ENCODE data around the gene WNT6. TPM values are rescaled to one million over a fixed set of nuclear protein-coding genes. Genes with fewer than 3 reads are reported as not detected.

The WNT6 gene
- total RNA-seq, 1 experiment from 2014 or later = 0.33 TPM

DNA sequence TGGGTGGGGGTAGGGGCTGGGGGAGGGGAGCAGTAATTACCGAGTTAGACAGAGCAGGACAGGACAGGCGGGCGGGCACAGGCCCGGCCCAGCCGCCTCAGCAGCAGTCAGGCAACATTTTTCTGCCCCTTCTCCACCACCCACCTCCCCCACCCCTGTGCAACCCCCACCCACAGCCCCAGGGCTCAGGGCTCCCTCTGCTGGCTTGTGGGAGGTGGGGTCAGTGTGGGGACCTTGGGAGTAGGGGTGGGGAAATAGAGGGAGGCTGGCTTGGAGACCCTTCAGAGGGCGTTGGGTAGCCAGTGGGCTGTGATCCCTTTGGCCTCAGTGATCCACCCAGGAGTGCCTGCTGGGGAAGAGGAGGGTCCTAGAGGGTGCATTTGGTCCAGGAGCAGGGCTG, 6.4 kb downstream of the WNT6 start:
- ChIA-PET CTCF (no interaction called here), POLR2A (ENCODE audit: unreplicated experiment) (no interaction called here)
- Histone ChIP-seq H3K4me1 (replicated peaks; ENCODE audit: insufficient read depth) (no peaks in the 10 kb centered on the region), H3K36me3 (ENCODE audit: low read depth) (no peaks in the 10 kb centered on the region), H3F3A (ENCODE audit: insufficient read depth, low read depth) (no peaks in the 10 kb centered on the region), H3K27ac (no peak overlapping the region), H3K27me3 (ENCODE audit: insufficient read depth, low read depth) (no peaks in the 10 kb centered on the region), H3K79me2 (ENCODE audit: low read depth) (no peaks in the 10 kb centered on the region), H3K4me2 (no peak overlapping the region), H3K4me3 (no peak overlapping the region), H2AFZ (no peak overlapping the region), H3K9me2 (ENCODE audit: insufficient read depth) (no peaks in the 10 kb centered on the region), H3K9me3 (ENCODE audit: insufficient read depth, low read depth) (no peaks in the 10 kb centered on the region), H4K20me1 (ENCODE audit: insufficient read depth) (no peaks in the 10 kb centered on the region)
- DNase-seq = no peak
- TF ChIP-seq EZH2 (IDR thresholded peaks at IDR 0.05; ENCODE audit: low read depth) (no peak), CTCF (conservative IDR thresholded peaks at IDR 0.05) (no peak)
- BruUV-seq (replicated peaks) = no TSS peak
- intact Hi-C loops (cut with micrococcal nuclease; ENCODE audit: unreplicated experiment) = no loop called here

- Histone ChIP-seq H3K36me3 (ENCODE audit: low read depth) (no peaks in the 10 kb centered on the region), H3K9me3 (ENCODE audit: insufficient read depth, low read depth) (no peaks in the 10 kb centered on the region), H3K4me2 (no peak overlapping the region), H3K9me2 (ENCODE audit: insufficient read depth) (no peaks in the 10 kb centered on the region), H3K79me2 (ENCODE audit: low read depth) (no peaks in the 10 kb centered on the region), H3K27me3 (ENCODE audit: insufficient read depth, low read depth) (no peaks in the 10 kb centered on the region), H3K4me3 (no peak overlapping the region), H3K27ac (no peak overlapping the region), H3F3A (ENCODE audit: insufficient read depth, low read depth) (no peaks in the 10 kb centered on the region), H2AFZ (no peak overlapping the region), H3K4me1 (replicated peaks; ENCODE audit: insufficient read depth) (no peaks in the 10 kb centered on the region), H4K20me1 (ENCODE audit: insufficient read depth) (no peaks in the 10 kb centered on the region)
- no TSS peak for BruUV-seq (replicated peaks)
- CTCF ChIA-PET = no interaction called here
- TF ChIP-seq CTCF (conservative IDR thresholded peaks at IDR 0.05) (no peak), EZH2 (IDR thresholded peaks at IDR 0.05; ENCODE audit: low read depth) (no peak)
- intact Hi-C loops (cut with micrococcal nuclease; ENCODE audit: unreplicated experiment) = no loop called here
- no peak for DNase-seq
- POLR2A ChIA-PET (ENCODE audit: unreplicated experiment) = interaction anchor here (0.7 kb wide), 1 partner anchor 401 kb away, joined by 9 read pairs; no protein-coding TSS in a partner anchor
Measured at GRCh38 chr2:218867900-218868299, 8.3 kb downstream of the WNT6 start.

GRCh38 chr2:218869064-218869463, 9.5 kb downstream of the WNT6 start:
- intact Hi-C loops (cut with micrococcal nuclease; ENCODE audit: unreplicated experiment) = no loop called here
- Histone ChIP-seq H4K20me1 (ENCODE audit: insufficient read depth) (no peaks in the 10 kb centered on the region), H3K4me1 (replicated peaks; ENCODE audit: insufficient read depth) (no peaks in the 10 kb centered on the region), H3K27ac (no peak overlapping the region), H3K36me3 (ENCODE audit: low read depth) (no peaks in the 10 kb centered on the region), H3K9me2 (ENCODE audit: insufficient read depth) (no peaks in the 10 kb centered on the region), H3F3A (ENCODE audit: insufficient read depth, low read depth) (0 out of 2 replicates have a peak, but pooled peaks cover under 1% of the 10 kb centered on the region), H3K4me2 (no peak overlapping the region), H3K79me2 (ENCODE audit: low read depth) (no peaks in the 10 kb centered on the region), H3K4me3 (no peak overlapping the region), H2AFZ (no peak overlapping the region), H3K27me3 (ENCODE audit: insufficient read depth, low read depth) (no peaks in the 10 kb centered on the region), H3K9me3 (ENCODE audit: insufficient read depth, low read depth) (no peaks in the 10 kb centered on the region)
- POLR2A ChIA-PET (ENCODE audit: unreplicated experiment) = no interaction called here
- CTCF ChIA-PET = no interaction called here
- TF ChIP-seq CTCF (conservative IDR thresholded peaks at IDR 0.05) = no peak
- no peak for TF ChIP-seq EZH2 (IDR thresholded peaks at IDR 0.05; ENCODE audit: low read depth)
- DNase-seq = no peak
- BruUV-seq (replicated peaks) = no TSS peak

All from PC-9 (cell line).